ENCODE data around the gene SVOPL.

The SVOPL gene

DNA sequence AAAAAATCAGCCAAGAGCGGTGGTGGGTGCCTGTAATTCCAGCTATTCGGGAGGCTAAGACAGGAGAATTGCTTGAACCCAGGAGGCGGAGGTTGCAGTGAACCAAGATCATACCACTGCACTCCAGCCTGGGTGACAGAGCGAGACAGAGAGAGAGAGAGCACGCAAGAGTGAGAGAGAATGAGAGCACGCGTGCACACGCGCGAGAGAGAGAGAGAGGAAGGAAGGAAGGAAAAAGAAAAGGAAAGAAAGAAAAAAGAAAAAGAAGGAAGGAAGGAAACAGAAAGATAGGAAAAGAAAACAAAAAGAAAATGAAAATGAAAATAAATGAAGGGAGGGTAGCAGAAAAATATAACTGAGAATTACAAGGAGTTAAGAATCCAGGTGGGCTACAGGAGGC lies 82.7 kb downstream of the SVOPL start:
- H3K79me1 ChIP-seq (replicated peaks; ENCODE audit: low read length, poor library complexity, severe bottlenecking), result no peaks in the 10 kb centered on the region
- H4K8ac ChIP-seq (ENCODE audit: low read length), result no peak overlapping the region
- no peak overlapping the region for H3K4me2 ChIP-seq (ENCODE audit: low read length, poor library complexity, severe bottlenecking)
- no peaks in the 10 kb centered on the region for H3K9me3 ChIP-seq (ENCODE audit: control insufficient read depth, low read length)
- H4K91ac ChIP-seq (ENCODE audit: low read length), result no peak overlapping the region
- 94% methylated on average over 10 of the region's 10 CpGs for WGBS
- no peak overlapping the region for H3K4ac ChIP-seq (ENCODE audit: low read depth in 1 of 2, low read length in 2 of 2)
- H3K36me3 ChIP-seq (ENCODE audit: control insufficient read depth in 1 of 2, insufficient read depth in 2 of 2, low read depth in 1 of 2, low read length in 2 of 2), result no peaks in the 10 kb centered on the region
- no peak overlapping the region for H2BK120ac ChIP-seq (ENCODE audit: low read depth, low read length)
- DNase-seq, result no peak
- H2BK15ac ChIP-seq (ENCODE audit: low read depth, poor library complexity, severe bottlenecking), result no peak overlapping the region
- peaks cover 5% of the 10 kb centered on the region for H3K4me1 ChIP-seq (ENCODE audit: control insufficient read depth, insufficient read depth, low read depth, low read length)
- H3K27ac ChIP-seq (ENCODE audit: low read length, poor library complexity, severe bottlenecking), result no peak overlapping the region
- no peak overlapping the region for H3K4me3 ChIP-seq (ENCODE audit: insufficient read depth in 1 of 2, low read depth in 1 of 2, low read length in 2 of 2)
- H2AK5ac ChIP-seq (ENCODE audit: low read length, severe bottlenecking), result no peak overlapping the region
- H3K27me3 ChIP-seq (ENCODE audit: control insufficient read depth in 1 of 2, insufficient read depth in 1 of 2, low read length in 2 of 2), result no peaks in the 10 kb centered on the region
- no peak overlapping the region for H2BK5ac ChIP-seq (ENCODE audit: low read depth, low read length, poor library complexity, severe bottlenecking)
- H2AFZ ChIP-seq (ENCODE audit: low read depth, low read length), result no peak overlapping the region
- H2BK12ac ChIP-seq (ENCODE audit: low read length in 2 of 2), result no peak overlapping the region
- H3K18ac ChIP-seq (ENCODE audit: low read depth in 1 of 2, low read length in 2 of 2), result no peak overlapping the region
- no peak overlapping the region for H3K23ac ChIP-seq (ENCODE audit: low read length in 2 of 2)
- no peak overlapping the region for H3K14ac ChIP-seq (ENCODE audit: low read length in 2 of 2)
- H3K9ac ChIP-seq (ENCODE audit: low read length), result no peak overlapping the region

DNA sequence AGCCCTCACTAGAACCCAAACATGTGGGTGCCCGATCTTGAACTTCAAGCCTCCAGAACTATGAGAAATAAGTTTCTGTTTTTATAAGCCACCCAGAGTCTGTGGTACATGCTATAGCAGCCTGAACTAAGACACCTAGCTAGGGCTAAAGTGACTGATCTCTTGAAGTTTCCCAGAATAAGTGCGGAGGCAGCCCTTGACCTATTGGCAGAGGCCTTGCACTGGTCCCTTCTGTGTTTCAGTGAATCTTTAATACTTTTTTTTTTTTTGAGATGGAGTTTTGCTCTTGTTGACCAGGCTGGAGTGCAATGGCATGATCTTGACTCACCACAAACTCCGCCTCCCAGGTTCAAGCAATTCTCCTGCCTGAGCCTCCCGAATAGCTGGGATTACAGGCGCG lies 85.1 kb downstream of the SVOPL start:
- H3K27ac ChIP-seq (ENCODE audit: low read length, poor library complexity, severe bottlenecking), result no peak overlapping the region
- no peak overlapping the region for H3K23ac ChIP-seq (ENCODE audit: low read length in 2 of 2)
- H2BK120ac ChIP-seq (ENCODE audit: low read depth, low read length), result no peak overlapping the region
- no peak overlapping the region for H3K14ac ChIP-seq (ENCODE audit: low read length in 2 of 2)
- no peak overlapping the region for H2AFZ ChIP-seq (ENCODE audit: low read depth, low read length)
- no peak overlapping the region for H2BK15ac ChIP-seq (ENCODE audit: low read depth, poor library complexity, severe bottlenecking)
- H3K9me3 ChIP-seq (ENCODE audit: control insufficient read depth, low read length), result no peaks in the 10 kb centered on the region
- H4K8ac ChIP-seq (ENCODE audit: low read length), result no peak overlapping the region
- H3K18ac ChIP-seq (ENCODE audit: low read depth in 1 of 2, low read length in 2 of 2), result no peak overlapping the region
- H3K4me2 ChIP-seq (ENCODE audit: low read length, poor library complexity, severe bottlenecking), result no peak overlapping the region
- no peak overlapping the region for H3K4ac ChIP-seq (ENCODE audit: low read depth in 1 of 2, low read length in 2 of 2)
- H3K36me3 ChIP-seq (ENCODE audit: control insufficient read depth in 1 of 2, insufficient read depth in 2 of 2, low read depth in 1 of 2, low read length in 2 of 2), result no peaks in the 10 kb centered on the region
- no peak for DNase-seq
- H2BK5ac ChIP-seq (ENCODE audit: low read depth, low read length, poor library complexity, severe bottlenecking), result no peak overlapping the region
- no peak overlapping the region for H3K9ac ChIP-seq (ENCODE audit: low read length)
- peaks cover 5% of the 10 kb centered on the region for H3K4me1 ChIP-seq (ENCODE audit: control insufficient read depth, insufficient read depth, low read depth, low read length)
- no peaks in the 10 kb centered on the region for H3K27me3 ChIP-seq (ENCODE audit: control insufficient read depth in 1 of 2, insufficient read depth in 1 of 2, low read length in 2 of 2)
- no peak overlapping the region for H2BK12ac ChIP-seq (ENCODE audit: low read length in 2 of 2)
- H2AK5ac ChIP-seq (ENCODE audit: low read length, severe bottlenecking), result no peak overlapping the region
- no peak overlapping the region for H3K4me3 ChIP-seq (ENCODE audit: insufficient read depth in 1 of 2, low read depth in 1 of 2, low read length in 2 of 2)
- H3K79me1 ChIP-seq (replicated peaks; ENCODE audit: low read length, poor library complexity, severe bottlenecking), result no peaks in the 10 kb centered on the region
- 98% methylated on average over 6 of the region's 6 CpGs for WGBS
- no peak overlapping the region for H4K91ac ChIP-seq (ENCODE audit: low read length)

DNA sequence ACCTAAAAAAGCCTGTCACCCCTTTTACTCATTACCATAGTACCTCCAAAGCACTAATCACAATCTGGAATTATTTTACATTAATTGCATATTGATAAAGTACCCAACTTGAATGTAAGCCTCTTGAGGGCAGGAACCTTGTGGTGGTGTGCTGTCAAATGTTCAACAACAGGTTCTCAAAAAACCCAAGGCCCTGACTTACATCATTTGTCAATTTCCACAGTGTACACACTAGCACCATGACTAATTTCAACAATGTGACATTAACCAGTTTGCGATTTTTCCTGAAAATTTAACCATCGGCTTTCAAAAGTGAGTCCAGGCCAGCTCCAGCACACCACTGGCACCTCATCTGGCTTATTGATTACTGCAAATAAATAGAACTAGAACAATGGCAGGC lies 87.5 kb downstream of the SVOPL start:
- Histone ChIP-seq H3K27ac (ENCODE audit: low read length, poor library complexity, severe bottlenecking) (no peak overlapping the region), H3K18ac (ENCODE audit: low read depth in 1 of 2, low read length in 2 of 2) (no peak overlapping the region), H2AFZ (ENCODE audit: low read depth, low read length) (no peak overlapping the region), H3K4ac (ENCODE audit: low read depth in 1 of 2, low read length in 2 of 2) (no peak overlapping the region), H3K4me1 (ENCODE audit: control insufficient read depth, insufficient read depth, low read depth, low read length) (peaks cover 2% of the 10 kb centered on the region), H2AK5ac (ENCODE audit: low read length, severe bottlenecking) (no peak overlapping the region), H4K91ac (ENCODE audit: low read length) (no peak overlapping the region), H3K27me3 (ENCODE audit: control insufficient read depth in 1 of 2, insufficient read depth in 1 of 2, low read length in 2 of 2) (no peaks in the 10 kb centered on the region), H2BK15ac (ENCODE audit: low read depth, poor library complexity, severe bottlenecking) (no peak overlapping the region), H3K36me3 (ENCODE audit: control insufficient read depth in 1 of 2, insufficient read depth in 2 of 2, low read depth in 1 of 2, low read length in 2 of 2) (no peaks in the 10 kb centered on the region), H2BK12ac (ENCODE audit: low read length in 2 of 2) (no peak overlapping the region), H3K14ac (ENCODE audit: low read length in 2 of 2) (no peak overlapping the region), H4K8ac (ENCODE audit: low read length) (no peak overlapping the region), H2BK5ac (ENCODE audit: low read depth, low read length, poor library complexity, severe bottlenecking) (no peak overlapping the region), H3K4me2 (ENCODE audit: low read length, poor library complexity, severe bottlenecking) (no peak overlapping the region), H3K79me1 (replicated peaks; ENCODE audit: low read length, poor library complexity, severe bottlenecking) (no peaks in the 10 kb centered on the region), H3K23ac (ENCODE audit: low read length in 2 of 2) (no peak overlapping the region), H3K4me3 (ENCODE audit: insufficient read depth in 1 of 2, low read depth in 1 of 2, low read length in 2 of 2) (no peak overlapping the region), H3K9ac (ENCODE audit: low read length) (no peak overlapping the region), H2BK120ac (ENCODE audit: low read depth, low read length) (no peak overlapping the region), H3K9me3 (ENCODE audit: control insufficient read depth, low read length) (no peaks in the 10 kb centered on the region)
- DNase-seq, result no peak
- WGBS, result 97% methylated on average over 2 of the region's 2 CpGs

DNA sequence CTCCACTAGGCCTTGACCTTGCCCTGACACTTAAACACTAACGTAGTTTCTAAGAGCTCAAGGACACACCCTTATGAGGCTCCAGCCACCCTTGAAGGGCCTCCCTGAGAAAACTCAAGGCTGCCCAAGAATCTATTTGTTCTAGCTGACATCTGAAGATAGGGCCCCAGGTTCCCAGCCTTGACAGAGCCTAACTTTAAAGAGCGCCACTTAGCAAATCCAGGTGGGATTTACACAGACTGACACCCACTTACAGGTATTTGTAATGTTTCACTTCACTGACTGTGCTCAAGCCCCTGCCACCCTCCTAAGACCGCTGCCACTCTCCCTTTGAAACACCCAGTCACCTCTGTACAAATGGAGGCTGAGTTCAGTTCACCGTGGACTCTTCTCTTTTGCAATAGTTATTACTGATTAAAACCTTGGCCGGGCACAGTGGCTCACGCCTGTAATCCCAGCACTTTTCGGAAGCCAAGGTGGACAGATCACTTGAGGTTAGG lies 90.4 kb downstream of the SVOPL start:
- Histone ChIP-seq H3K14ac (ENCODE audit: low read length in 2 of 2) (no peak overlapping the region), H3K9ac (ENCODE audit: low read length) (no peak overlapping the region), H3K9me3 (ENCODE audit: control insufficient read depth, low read length) (no peaks in the 10 kb centered on the region), H2BK15ac (ENCODE audit: low read depth, poor library complexity, severe bottlenecking) (no peak overlapping the region), H3K27me3 (ENCODE audit: control insufficient read depth in 1 of 2, insufficient read depth in 1 of 2, low read length in 2 of 2) (no peaks in the 10 kb centered on the region), H2AK5ac (ENCODE audit: low read length, severe bottlenecking) (no peak overlapping the region), H3K27ac (ENCODE audit: low read length, poor library complexity, severe bottlenecking) (no peak overlapping the region), H2BK120ac (ENCODE audit: low read depth, low read length) (no peak overlapping the region), H4K91ac (ENCODE audit: low read length) (no peak overlapping the region), H3K4me3 (ENCODE audit: insufficient read depth in 1 of 2, low read depth in 1 of 2, low read length in 2 of 2) (no peak overlapping the region), H3K23ac (ENCODE audit: low read length in 2 of 2) (no peak overlapping the region), H3K18ac (ENCODE audit: low read depth in 1 of 2, low read length in 2 of 2) (no peak overlapping the region), H3K36me3 (ENCODE audit: control insufficient read depth in 1 of 2, insufficient read depth in 2 of 2, low read depth in 1 of 2, low read length in 2 of 2) (no peaks in the 10 kb centered on the region), H3K4me1 (ENCODE audit: control insufficient read depth, insufficient read depth, low read depth, low read length) (peaks cover 3% of the 10 kb centered on the region), H3K79me1 (replicated peaks; ENCODE audit: low read length, poor library complexity, severe bottlenecking) (no peaks in the 10 kb centered on the region), H3K4me2 (ENCODE audit: low read length, poor library complexity, severe bottlenecking) (no peak overlapping the region), H3K4ac (ENCODE audit: low read depth in 1 of 2, low read length in 2 of 2) (no peak overlapping the region), H2AFZ (ENCODE audit: low read depth, low read length) (no peak overlapping the region), H2BK12ac (ENCODE audit: low read length in 2 of 2) (no peak overlapping the region), H2BK5ac (ENCODE audit: low read depth, low read length, poor library complexity, severe bottlenecking) (no peak overlapping the region), H4K8ac (ENCODE audit: low read length) (no peak overlapping the region)
- 92% methylated on average over 7 of the region's 7 CpGs for WGBS
- no peak for DNase-seq

Measured in mesenchymal stem cell (in vitro differentiated cells and primary cell).